Tibial nerve (tissue), 4 donors: Measurements from ENCODE around the gene ACTL9.

ENCODE experiments used
- CTCF ChIP-seq, 5 experiments: fragments of 200-600 bp in 3 of 5; fragments of 450-650 bp in 2 of 5; sonication (generic) in 3 of 5; IDR thresholded peaks; one replicate each; pipeline ENCODE4 v1.5.1; 2016 to 2019; ENCODE audit warnings: antibody characterized with exemption in 5 of 5, mild to moderate bottlenecking in 3 of 5, moderate library complexity in 2 of 5
- EP300 ChIP-seq, 2 donors: sonication (generic); formaldehyde crosslinking; IDR thresholded peaks; one replicate each; pipeline ENCODE4 v1.6.1; 2017; ENCODE audit warnings: antibody characterized with exemption in 2 of 2, mild to moderate bottlenecking in 1 of 2
- POLR2A ChIP-seq, 2 donors: fragments of 450-650 bp; IDR thresholded peaks; one replicate each; pipeline ENCODE4 v1.6.1; 2017; ENCODE audit warnings: antibody characterized with exemption in 2 of 2, mild to moderate bottlenecking in 2 of 2, moderate library complexity in 2 of 2

- TF ChIP-seq POLR2A (IDR thresholded peaks at IDR 0.05) (no peak), CTCF (IDR thresholded peaks at IDR 0.05) (no peak), EP300 (IDR thresholded peaks at IDR 0.05) (peak in 1 of 2 donors; percentile 16)
Observed at GRCh38 chr19:8648240-8648639, 50.4 kb downstream of the ACTL9 start.
